SH-SY5Y (cell line): ENCODE results near the gene MGAT4A.

ENCODE experiments used
- GATA2 ChIP-seq: IDR thresholded peaks from 2 replicates; pipeline ENCODE4 v1.6.1; 2011; ENCODE audit warnings: mild to moderate bottlenecking, low read depth, low read length
- GATA3 ChIP-seq: IDR thresholded peaks from 2 replicates; pipeline ENCODE4 v1.6.1; 2011; ENCODE audit warnings: low read depth, mild to moderate bottlenecking, low read length, moderate library complexity

- TF ChIP-seq GATA2 (no peak), GATA3 (no peak)
Measured at GRCh38 chr2:98715812-98716451, 15.0 kb downstream of the MGAT4A start.
